Activated CD4-positive, alpha-beta T cell treated with anti-CD3 and anti-CD28 coated beads, Interleukin-2, Interleukin-4, amounts not matched to agents 100 ng/mL and 50 ng/mL, durations not matched to agents 16 hours and 8 hours (primary cell): ENCODE results near the gene C10orf67.
"Not testable (repeated sequence)": the region's sequence is repeated elsewhere in the genome, so short reads cannot be mapped to it uniquely, and the experiment has no call there.

Experiments
- DNase-seq: peaks from one replicate; pipeline ENCODE4 v3.0.0-alpha.2; 2020; ENCODE audit warnings: low spot score

C10orf67 gene

DNA sequence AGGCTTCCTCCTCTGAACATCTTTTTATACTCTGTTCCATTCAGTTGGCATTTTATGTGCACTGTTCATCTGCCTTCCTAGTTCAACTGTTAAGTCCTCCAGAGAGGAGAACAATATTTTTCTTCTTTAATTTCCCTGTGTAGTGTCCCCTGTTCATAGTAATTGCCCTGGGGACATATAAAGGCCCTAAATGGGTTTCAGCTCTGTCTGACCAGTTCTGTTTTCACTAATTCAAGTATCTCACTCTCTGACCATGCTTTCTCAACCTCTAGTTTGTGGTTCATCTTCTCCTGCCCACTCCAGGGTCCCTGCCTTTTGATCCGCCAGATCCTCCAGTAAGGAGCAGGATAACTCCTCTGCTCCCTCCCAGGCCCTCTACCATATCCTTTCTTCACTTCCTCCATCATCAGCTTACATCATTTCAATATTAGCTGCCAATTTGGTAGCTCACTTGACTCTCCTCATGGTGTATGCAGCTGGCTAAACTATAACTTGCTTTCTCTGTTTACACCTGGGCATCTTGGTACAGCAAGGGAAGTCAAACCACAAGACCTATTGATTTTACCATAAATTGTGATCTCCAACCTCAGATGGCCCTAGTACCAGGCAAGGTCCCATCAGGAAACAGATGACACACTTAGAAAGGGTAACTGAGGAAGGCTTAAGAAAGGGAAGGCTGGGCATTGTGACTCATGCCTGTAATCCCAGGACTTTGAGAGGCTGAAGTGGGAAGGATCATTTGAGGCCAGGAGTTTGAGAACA, 17.7 kb upstream of the C10orf67 start:
- DNase-seq = no peak

DNA sequence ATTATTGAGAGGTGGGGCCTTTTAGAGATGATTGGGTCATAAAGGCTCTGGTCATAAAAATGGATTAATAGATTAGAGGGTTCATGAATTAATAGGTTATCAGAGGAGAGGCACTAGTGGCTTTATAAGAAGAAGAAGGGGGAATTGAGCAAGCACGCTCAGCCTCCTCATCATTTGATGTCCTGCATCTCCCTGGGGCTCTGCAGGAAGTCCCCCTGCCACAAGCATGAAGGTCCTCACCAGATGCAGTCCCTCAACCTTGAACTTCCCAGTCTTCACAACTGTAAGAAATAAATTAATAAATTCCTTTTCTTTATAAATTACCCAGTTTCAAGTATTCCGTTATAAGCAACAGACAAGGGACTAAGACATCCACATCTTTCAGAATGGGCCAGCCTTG, 17.1 kb upstream of the C10orf67 start:
- no peak for DNase-seq

DNA sequence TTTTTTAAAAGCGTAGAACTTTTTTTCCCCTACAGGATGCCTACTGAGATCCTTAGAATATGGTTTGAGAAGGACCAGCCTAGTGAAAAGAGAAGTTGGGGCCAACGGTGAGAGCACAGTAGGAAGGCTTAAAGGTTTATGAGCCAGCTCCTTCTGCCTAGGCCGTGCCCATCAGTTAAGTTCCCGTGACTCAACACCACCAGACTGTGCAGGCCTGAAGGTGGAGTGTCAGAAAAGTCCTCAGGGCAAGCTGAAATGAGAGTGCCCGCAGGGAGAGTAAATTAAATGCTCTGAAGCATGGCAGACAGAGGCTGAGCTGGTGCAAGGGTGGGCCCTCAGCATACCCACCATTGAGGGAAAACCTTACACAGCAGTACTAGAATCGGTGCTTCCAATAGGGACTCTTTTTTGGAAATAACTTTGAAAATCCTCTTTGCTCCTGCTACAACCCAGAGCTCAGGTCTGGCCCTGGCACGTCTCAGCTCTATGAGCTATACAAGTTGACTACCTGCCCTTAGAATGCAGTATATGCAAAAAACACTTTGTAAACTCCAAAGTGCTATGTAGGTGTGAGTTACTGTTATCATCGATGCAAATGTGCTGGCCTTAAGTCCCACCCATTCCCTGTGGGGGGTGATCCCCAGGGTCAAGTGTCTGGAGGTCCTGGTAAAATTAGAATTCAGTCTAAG, 15.2 kb upstream of the C10orf67 start:
- no peak for DNase-seq

DNA sequence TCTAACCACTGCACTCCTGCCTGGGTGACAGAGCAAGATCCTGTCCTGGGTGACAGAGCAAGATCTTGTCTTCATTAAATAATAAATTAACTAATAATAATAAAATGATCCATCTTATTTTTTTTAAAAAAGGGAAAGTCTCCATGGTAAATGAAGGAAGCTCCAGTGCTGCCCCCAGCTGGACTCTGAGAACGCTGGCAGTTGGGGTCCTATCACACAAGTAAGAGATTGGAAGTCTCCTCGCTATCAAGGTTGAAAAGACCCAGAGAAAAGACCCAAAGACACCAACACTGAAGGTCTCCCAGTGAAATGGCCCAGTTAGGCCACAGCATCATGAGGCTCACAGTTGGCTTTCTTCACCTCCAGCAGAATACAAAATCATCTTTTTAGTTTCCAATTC, 13.8 kb upstream of the C10orf67 start:
- DNase-seq = no peak

DNA sequence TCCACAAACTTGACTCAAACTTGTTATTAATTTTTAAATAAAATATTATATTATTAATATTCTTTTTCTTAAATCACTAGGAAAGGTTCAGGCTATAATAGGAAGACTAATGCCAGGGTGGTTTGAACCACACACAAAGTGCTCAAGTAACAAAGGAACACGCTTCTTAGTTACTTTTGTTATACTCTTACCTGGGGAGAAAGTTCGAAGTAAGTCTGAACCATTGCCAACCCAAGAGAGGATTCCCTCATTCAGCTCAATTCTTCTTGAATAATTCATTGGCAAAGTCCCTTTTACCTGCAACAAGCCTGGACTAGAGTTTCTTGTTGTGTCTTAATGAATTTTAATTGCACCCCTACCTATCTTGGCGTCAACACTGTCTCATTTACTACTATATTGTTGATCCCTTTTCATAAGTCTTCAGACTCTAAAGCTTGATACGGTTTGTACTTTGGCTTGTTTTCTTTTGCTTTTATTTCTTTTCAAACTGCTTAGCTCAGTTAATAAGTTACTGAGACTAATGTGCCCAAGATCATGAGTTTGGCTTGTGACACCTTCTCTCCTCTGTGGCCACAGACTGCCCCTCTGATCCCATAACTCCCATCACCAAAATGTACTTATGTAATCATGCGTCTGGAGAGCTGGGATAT, 10.2 kb upstream of the C10orf67 start:
- no peak for DNase-seq

DNA sequence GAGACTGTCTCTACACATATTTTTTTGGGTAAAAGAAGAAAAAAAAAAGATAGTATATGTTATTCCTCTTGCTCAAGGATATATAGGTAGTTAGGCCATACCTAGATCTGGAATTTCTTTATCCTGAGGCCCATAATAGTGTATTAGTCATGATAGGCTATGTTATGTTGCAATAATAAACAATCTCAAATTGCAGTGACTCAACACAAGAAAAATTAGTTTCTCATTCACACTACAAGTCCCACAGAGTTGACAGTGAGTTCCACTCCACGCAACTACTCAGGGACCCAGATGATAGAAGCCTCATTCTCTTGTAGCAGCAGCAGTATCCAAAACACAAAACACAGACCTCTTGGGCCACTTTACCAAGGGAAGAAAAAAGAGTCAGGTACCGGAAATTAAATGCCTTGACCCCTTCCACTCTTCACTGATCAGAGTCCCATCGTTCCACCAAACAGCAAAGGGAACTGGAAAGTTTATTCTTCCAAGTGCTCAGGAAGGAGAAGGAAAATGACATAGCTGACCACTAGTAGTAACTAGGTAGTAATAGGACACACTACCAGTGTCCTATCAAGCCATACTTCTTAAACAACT, 7.4 kb upstream of the C10orf67 start:
- DNase-seq = no peak

DNA sequence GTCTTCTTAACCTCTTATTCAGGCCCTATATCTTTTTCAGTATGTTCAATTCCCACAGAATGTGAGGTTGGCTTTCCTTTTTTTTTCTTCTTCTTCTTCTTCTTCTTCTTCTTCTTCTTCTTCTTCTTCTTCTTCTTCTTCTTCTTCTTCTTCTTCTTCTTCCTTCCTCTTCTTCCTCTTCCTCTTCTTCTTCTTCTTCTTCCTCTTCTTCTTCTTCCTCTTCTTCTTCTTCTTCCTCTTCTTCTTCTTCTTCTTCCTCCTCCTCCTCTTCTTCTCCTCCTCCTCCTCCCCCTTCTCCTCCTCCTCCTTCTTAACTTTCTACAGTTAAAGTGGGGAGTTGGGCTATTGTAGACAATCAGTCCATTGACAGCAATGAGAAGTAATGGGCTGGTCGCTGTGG, 6.1 kb upstream of the C10orf67 start:
- not testable (repeated sequence) for DNase-seq

DNA sequence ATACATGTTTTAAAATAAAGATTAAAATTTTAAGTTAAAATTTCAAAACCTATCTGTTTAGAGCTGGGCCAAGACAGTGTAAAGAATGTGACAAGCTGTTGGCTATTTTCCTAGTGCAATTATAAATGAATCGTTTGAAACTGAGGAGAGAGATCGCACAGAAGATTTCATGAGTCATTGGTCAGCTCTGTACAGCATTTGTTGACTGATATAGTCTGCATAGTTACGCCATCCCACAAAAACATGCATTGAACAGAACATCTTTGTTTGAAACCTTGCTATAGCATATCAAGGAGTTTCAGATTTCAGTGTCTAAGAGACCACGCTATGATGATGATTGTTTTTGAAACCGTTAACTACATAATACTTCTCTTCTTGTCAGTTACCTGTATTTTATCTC, 1.3 kb upstream of the C10orf67 start:
- DNase-seq = peak; percentile 46

DNA sequence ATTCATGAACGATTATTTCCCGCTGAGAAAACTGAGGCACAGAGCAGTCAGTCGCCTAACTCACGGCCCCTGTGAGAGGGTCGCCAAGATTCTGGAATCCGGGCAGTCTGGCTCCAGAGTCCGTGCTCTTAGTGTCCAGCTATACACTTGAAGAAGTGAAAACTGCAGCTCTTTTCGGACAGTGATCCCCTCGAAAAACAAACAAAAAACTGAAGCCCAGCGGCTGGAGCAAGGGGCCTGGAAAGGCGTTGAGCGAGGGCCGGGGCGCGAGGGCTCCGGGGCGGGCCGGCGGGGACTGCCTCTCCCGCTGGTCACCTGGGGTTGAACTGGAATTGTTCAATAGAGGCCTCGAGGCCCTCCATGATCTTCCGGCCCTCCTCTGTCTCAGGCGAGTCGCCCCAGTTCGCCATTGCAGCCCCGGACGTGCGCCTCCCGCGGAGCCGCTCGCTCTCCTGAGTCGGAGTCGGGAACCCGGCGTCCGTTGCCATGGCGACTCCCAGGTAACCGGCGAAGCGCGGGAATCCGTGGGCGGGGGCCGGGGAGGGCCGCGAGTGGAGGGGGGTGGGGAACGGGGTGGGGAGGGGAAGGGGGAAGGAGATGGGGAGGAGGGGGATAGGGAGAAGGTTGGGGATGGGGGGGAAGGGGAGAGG, 881 bp downstream of the C10orf67 start:
- DNase-seq = peak; percentile 46

DNA sequence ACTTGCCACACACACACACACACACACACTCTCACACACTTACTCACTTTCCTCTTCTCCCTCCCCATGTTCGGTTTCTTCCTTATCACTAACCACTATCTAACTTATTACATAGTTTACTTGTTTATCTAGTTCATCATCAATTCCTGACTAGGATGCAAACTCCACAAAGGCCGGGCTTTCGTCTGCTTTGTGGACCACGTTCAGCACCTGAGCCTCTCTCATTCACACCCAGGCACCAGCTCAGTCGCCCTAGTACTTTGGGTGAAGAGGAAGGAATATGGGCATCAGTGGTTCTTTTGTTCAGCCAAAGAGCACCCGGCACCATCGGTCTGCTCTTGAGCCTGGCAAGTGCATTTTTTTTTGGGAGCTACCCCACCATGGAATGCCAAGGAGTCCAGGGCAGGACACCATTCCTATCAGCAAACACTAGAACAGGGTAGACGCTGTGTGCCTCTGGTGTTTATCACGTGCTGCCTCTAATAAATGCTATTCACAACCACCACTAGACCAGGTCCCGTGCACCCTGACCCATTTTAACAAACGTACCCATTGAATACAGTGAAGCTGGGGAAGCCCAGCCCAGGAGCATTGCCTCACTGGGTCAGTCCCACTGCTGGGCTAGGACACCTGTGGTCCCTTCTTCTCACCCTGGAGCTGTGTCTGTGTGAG, 2.2 kb downstream of the C10orf67 start:
- DNase-seq = no peak

DNA sequence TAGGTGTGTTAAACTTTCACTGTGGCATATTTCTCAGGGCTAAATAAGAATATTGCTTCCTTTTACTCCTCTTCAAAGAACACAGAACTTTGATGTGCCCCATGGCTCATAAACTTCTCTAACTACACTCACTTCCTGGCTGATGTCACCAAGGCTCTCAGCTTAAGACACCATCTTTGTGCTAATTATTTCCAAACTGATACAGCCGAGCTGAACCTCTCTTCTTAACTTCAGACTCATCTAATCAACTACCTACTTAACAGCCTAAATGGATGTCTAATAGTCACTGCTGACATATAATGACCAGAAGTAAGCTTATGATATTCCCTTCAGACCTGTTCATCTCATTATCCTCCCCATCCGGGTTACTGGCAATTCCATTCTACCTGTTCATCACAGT, 3.6 kb downstream of the C10orf67 start:
- peak; percentile 50 for DNase-seq

DNA sequence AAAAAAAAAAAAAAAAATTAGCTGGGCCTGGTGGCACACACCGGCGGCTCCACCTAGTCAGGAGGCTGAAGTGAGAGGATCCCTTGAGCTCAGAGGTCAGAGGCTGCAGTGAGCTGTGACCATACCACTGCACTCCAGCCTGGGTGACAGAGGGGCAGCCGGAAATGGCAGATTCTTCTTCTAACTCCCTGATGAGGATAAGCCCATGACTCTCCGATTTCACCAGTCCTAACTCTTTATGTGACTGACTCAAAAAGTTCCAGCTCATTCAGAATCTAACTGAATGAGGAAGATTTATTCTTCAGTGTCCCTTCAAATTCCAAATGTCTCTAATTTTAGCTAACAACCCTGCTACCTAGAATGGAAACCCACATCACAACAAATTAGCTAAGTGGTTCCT, 4.2 kb downstream of the C10orf67 start:
- DNase-seq = no peak

DNA sequence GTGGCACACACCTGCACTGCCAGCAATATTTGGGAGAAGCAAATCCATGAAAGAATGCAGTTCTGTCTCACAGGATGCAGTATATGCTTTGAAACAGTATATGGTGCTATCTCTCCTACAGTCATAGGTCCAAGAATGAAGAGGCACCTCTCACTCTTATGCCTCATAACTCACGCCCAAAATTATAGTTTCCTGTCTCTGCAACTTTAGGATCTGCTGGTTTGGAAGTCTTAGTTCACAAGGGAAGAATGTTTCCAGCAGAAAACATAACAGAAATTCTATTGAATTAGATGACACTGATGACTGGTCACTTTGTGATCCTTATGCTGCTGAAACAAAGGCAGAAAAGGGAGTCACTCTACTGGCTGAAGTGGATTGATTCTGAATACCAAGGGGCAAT, 5.7 kb downstream of the C10orf67 start:
- no peak for DNase-seq

DNA sequence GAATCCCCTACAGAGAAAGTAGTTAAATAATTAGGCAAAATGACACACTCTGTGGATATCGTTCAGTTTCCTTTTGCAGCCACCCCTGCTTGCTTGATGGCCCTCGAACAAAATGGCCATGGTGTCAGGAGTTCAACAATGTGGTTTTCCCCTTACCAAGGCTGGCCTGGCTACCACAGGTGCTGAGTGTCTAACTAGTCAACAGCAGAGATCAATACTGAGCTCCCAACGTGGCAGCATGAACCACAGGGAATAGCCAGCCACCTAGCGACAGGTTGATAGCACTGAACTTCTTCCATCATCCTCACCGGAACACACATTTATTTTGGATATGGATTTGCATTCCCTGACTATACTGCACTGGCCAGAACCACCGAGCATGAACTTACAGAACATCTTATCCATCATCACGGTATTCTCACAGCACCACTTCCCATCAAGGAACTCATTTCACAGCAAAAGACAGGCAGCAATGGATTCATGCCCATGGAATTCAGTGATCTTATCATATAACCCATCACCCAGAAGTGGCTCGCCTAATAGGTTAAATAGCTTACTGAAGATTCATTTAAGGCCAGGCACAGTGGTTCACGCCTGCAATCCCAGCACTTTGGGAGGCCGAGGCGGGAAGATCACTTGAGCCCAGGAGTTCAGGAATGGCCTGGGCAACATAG, 6.3 kb downstream of the C10orf67 start:
- no peak for DNase-seq

DNA sequence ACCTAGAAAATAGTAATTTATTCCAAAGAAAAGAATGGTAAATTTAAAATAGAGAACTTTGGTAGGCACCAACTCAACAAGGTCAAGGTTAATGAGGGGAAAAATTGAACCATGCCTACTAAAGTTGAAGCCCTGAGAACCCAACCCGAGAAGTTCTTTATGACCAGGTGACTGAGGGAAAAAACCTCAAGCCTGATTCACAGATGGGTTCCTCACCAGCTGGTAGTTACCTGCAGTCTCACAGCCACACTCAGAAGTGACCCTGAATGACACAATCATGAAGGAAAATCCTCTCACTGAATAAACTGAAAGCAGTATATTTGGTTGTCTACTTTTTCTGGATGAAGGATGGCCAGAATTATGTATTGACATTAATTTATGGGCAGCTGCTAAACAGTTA, 7.0 kb downstream of the C10orf67 start:
- no peak for DNase-seq

DNA sequence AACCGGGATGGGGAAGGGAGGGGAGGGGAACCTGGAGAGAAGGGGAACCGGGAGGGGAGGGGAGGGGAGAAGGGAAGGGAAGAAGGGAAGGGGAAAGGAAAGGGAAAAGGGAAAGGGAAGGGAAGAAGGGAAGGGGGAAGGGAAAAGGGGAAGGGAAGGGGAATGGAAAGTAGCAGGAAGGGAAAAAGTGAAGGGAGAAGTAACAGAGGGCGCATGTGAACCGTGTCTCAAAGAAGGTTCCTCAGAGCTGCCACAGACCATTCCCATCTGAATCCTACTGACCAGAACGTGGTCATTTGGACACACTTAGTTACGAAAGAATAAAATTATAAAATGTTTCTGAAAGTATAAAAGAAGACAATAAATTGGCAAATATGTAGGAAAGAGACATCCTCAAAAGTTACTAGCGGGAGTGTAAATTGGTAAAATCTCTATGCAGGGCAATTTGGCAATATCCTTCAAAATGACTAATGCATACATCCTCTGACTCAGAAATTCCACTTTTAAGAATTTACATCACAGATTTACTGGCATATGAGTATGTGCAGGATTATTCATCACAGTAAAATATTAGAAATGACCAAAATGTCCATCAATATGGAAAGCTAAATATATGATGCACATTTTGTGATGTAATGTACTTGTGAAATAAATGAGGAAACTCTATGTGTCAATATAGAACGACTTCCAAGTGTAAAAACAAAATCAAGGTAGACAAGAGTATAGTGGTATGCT, 12.9 kb downstream of the C10orf67 start:
- peak; percentile 66 for DNase-seq

DNA sequence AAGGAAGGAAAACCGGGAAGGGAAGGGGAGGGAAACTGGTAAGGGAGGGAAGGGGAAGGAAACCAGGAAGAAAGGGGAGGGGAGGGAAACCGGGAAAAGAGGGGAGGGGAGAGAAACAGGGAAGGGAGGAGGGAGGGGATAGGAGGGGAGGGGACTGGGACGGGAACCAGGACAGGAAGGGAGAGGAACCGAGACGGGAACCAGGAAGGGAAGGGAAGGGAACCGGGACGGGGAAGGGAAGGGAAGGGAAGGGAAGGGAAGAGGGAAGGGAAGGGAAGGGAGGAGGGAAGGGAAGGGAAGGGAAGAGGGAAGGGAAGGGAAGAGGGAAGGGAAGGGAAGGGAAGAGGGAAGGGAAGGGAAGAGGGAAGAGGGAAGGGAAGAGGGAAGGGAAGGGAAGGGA, 13.6 kb downstream of the C10orf67 start:
- no peak for DNase-seq

DNA sequence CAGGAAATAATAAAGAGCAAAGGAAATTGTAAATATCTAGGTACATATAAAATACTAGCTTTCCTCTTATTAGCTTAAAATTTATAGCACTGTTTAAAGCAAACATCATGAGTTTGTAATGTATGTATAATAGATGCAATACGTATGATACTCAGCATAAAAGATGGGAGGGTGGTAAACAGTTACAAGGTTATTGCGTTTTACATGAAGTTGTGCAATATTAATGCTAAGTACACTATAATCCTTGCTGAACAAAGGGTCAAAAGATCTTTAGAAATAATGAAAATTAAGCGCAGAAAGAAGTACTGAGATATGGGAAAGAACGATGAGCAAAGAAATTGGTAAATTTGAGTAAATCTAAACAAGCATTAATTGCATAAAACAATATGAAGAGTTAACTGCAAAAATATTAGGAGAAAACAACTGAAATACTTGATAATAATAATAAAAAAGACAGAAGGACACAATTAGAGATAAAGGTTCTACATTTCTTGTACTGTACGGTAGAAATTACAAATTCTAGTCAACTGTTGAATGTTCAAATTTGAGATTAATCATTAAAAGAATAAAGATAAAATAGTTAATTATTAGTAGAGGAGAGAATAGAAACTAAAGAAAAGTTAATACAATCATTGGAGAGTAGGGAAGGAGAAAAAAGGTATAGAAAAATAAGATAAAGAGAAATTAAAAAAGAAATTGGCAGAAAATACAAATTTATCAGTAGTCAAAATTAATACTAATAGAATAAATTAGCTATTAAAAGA, 17.9 kb downstream of the C10orf67 start:
- no peak for DNase-seq

DNA sequence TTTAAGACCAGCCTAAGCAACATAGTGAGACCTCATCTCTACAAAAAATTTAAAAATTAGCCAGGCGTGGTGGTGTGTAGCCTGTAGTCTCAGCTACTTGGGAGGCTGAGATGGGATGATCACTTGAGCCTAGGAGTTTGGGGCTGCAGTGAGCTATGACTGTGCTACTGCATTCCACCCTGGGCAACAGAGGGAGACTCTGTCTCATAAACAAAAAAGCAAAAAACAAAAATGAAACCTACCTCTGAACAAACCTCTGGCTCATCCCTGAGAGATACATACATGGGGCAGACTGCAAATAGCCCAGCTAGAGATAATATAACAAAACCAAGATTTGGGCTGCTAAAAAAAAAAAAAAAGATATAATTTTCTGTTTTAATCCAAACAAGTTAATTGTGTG, 19.5 kb downstream of the C10orf67 start:
- no peak for DNase-seq

DNA sequence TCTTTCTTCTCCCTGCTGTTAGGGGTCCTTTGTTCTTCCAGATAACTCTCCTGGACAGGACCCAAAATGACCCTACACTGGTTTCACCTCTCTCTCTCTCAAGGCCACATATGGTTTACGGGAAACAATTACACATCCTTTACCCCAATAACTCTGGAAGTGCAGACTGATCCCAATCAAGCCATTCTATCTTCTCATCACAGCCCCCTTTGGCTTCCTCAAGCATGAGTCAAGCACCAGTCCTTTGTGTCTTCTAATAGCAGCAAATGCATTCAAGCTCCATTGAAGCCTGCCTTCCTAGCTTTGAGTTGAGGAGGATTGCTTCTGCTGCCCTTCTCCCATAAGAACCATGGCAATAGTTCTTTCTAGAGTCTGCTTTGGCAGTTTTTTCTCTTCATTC, 20.2 kb downstream of the C10orf67 start:
- no peak for DNase-seq
